K562 (cell line): ENCODE results near the gene CGB8. TPM values are rescaled to one million over a fixed set of nuclear protein-coding genes. Genes with fewer than 3 reads are reported as not detected.

Source experiments
- ATAC-seq: fragments of 200-7000 bp; cut with Tn5 transposase; 3 replicates; pipeline ENCODE4 v1.9.1; 2020; ENCODE audit warnings: moderate library complexity
- BruUV-seq: library from RNA; stranded (reverse); fragments of 400-500 nt; replicated peaks from 2 replicates; lab custom pipeline; 2021; lab: Mats Ljungman, UMichigan
- CTCF ChIA-PET: fragments of 300-600 bp; formaldehyde crosslinking; extraction: SDS; loops from one replicate; lab custom pipeline; 2021; ENCODE audit warnings: low intra/inter-chr PET ratio; lab: Yijun Ruan, JAX
- POLR2A ChIA-PET: fragments of 300-600, 350-650 bp; sonication (Branson Sonifier 250); formaldehyde crosslinking; extraction: SDS; loops from one replicate; lab custom pipeline; 2021; ENCODE audit warnings: antibody characterized with exemption, inconsistent platforms; lab: Yijun Ruan, JAX
- DNase-seq, 4 experiments: peaks; one replicate each; pipeline versions ENCODE4 v3.0.0 to v3.0.0-alpha.2; 2011 to 2018; ENCODE audit warnings: low spot score in 3 of 4, mixed read lengths in 3 of 4; ENCODE audit errors: extremely low read depth in 1 of 4
- FAIRE-seq: peaks from 2 replicates; lab custom pipeline; 2011; peaks lifted over from hg19 to GRCh38; lab: Jason Lieb, UNC
- H2AFZ ChIP-seq: 2 replicates; pipeline ENCODE4 v1.6.0; 2011; ENCODE audit warnings: low read depth, low read length, control low read depth, inconsistent platforms
- H3K27ac ChIP-seq: fragments of 200-600 bp; 3 replicates; pipeline ENCODE4 v1.8.0; 2011; ENCODE audit warnings: low read depth, mild to moderate bottlenecking, control low read depth, inconsistent platforms, low read length, moderate library complexity, mixed read lengths; ENCODE audit errors: extremely low read depth
- H3K27me3 ChIP-seq, 2 experiments: fragments of 300-600 bp in 1 of 2; 2 replicates in 1 of 2; 3 replicates in 1 of 2; pipeline versions ENCODE4 v1.6.0 to v1.8.0; 2011; ENCODE audit warnings: inconsistent platforms in 2 of 2, low read length in 2 of 2, mild to moderate bottlenecking in 1 of 2, mixed read lengths in 1 of 2, moderate library complexity in 1 of 2; ENCODE audit not compliant: control insufficient read depth in 2 of 2, insufficient read depth in 2 of 2
- H3K36me3 ChIP-seq: fragments of 300-600 bp; 3 replicates; pipeline ENCODE4 v1.8.0; 2011; ENCODE audit warnings: mild to moderate bottlenecking, low read length, inconsistent platforms; ENCODE audit not compliant: control insufficient read depth, insufficient read depth
- H3K4me1 ChIP-seq, 2 experiments: fragments of 200-600 bp in 1 of 2; replicated peaks in 1 of 2; 2 replicates in 1 of 2; 3 replicates in 1 of 2; pipeline versions ENCODE4 v1.5.1 to v1.8.0; 2011; ENCODE audit warnings: inconsistent platforms in 2 of 2, low read length in 2 of 2, mild to moderate bottlenecking in 1 of 2, mixed read lengths in 1 of 2, moderate library complexity in 1 of 2; ENCODE audit not compliant: control insufficient read depth in 2 of 2, insufficient read depth in 2 of 2
- H3K4me2 ChIP-seq: 2 replicates; pipeline ENCODE4 v1.6.1; 2011; ENCODE audit warnings: low read length, control low read depth, inconsistent platforms, mixed read lengths; ENCODE audit not compliant: insufficient read depth
- H3K4me3 ChIP-seq: fragments of 200-600 bp; sonication (generic), shearing (Covaris generic); 2 replicates; pipeline ENCODE4 v1.5.1; 2016; ENCODE audit warnings: control low read depth, inconsistent platforms
- H3K79me2 ChIP-seq: fragments of 200-600 bp; 3 replicates; pipeline ENCODE4 v1.8.0; 2011; ENCODE audit warnings: low read length, inconsistent platforms; ENCODE audit not compliant: control insufficient read depth, insufficient read depth
- H3K9ac ChIP-seq, 2 experiments: 2 replicates each; pipeline versions ENCODE4 v1.6.0 to v1.6.1; 2011; ENCODE audit warnings: low read depth in 2 of 2, low read length in 2 of 2, control low read depth in 1 of 2, inconsistent platforms in 1 of 2, mild to moderate bottlenecking in 1 of 2, mixed read lengths in 1 of 2; ENCODE audit not compliant: insufficient read depth in 1 of 2
- H3K9me1 ChIP-seq: one replicate; pipeline ENCODE4 v1.6.0; 2011; ENCODE audit warnings: inconsistent platforms, mild to moderate bottlenecking, low read length, moderate library complexity; ENCODE audit not compliant: control insufficient read depth, insufficient read depth
- H3K9me3 ChIP-seq: replicated peaks from 2 replicates; pipeline ENCODE4 v1.5.1; 2011; ENCODE audit warnings: low read depth, low read length, inconsistent platforms; ENCODE audit not compliant: control insufficient read depth, insufficient read depth
- H4K20me1 ChIP-seq: replicated peaks from 2 replicates; pipeline ENCODE4 v1.6.1; 2011; ENCODE audit warnings: low read length, inconsistent platforms, mixed read lengths; ENCODE audit not compliant: control insufficient read depth, insufficient read depth
- ARNT ChIP-seq, 2 experiments: fragments of 450-650 bp; IDR thresholded peaks; 2 replicates each; pipeline ENCODE4 v1.6.1; 2016; ENCODE audit warnings: mild to moderate bottlenecking in 1 of 2
- CBFA2T3 ChIP-seq: fragments of 450-650 bp; IDR thresholded peaks from 2 replicates; pipeline ENCODE4 v1.6.1; 2017
- CEBPZ ChIP-seq: fragments of 150-350 bp; IDR thresholded peaks from 2 replicates; pipeline ENCODE4 v1.6.1; 2014; ENCODE audit warnings: low read depth, mild to moderate bottlenecking, low read length, borderline replicate concordance
- CXXC5 ChIP-seq: fragments of 250-450 bp; sonication (Bioruptor Pico); IDR thresholded peaks from 2 replicates; pipeline ENCODE4 v1.8.0; 2022; ENCODE audit warnings: inconsistent platforms, mild to moderate bottlenecking, moderate library complexity
- DPF2 ChIP-seq: fragments of 450-650 bp; IDR thresholded peaks from 2 replicates; pipeline ENCODE4 v1.6.1; 2016
- FOXK2 ChIP-seq, 2 experiments: fragments of 450-650 bp; IDR thresholded peaks in 1 of 2; conservative IDR thresholded peaks in 1 of 2; 2 replicates each; pipeline ENCODE4 v1.6.1; 2016; ENCODE audit warnings: low read depth in 2 of 2, mild to moderate bottlenecking in 1 of 2
- GABPB1 ChIP-seq: sonication (generic); formaldehyde crosslinking; IDR thresholded peaks from 2 replicates; pipeline ENCODE4 v1.8.0; 2022; ENCODE audit warnings: mild to moderate bottlenecking, missing genetic modification reagents
- GTF3C2 ChIP-seq: IDR thresholded peaks from 3 replicates; pipeline ENCODE4 v1.6.1; 2011; ENCODE audit warnings: borderline replicate concordance, mild to moderate bottlenecking, moderate library complexity; ENCODE audit not compliant: insufficient read length; ENCODE audit errors: extremely low read depth
- NEUROD1 ChIP-seq: fragments of 150-350 bp; IDR thresholded peaks from 2 replicates; pipeline ENCODE4 v1.6.1; 2014; ENCODE audit warnings: borderline replicate concordance, low read length, low read depth; ENCODE audit not compliant: partially characterized antibody
- POU5F1 ChIP-seq: fragments of 150-350 bp; IDR thresholded peaks from 2 replicates; pipeline ENCODE4 v1.6.1; 2014; ENCODE audit warnings: borderline replicate concordance, low read length, low read depth, mild to moderate bottlenecking; ENCODE audit not compliant: partially characterized antibody
- RUNX1 ChIP-seq: sonication (generic); IDR thresholded peaks from 2 replicates; pipeline ENCODE4 v1.6.1; 2016; ENCODE audit warnings: antibody characterized with exemption, low read depth
- SRF ChIP-seq, 2 experiments: fragments of 250-450, 450-650 bp in 1 of 2; sonication (Bioruptor Pico) in 1 of 2; sonication (generic) in 1 of 2; formaldehyde crosslinking; IDR thresholded peaks; 2 replicates each; pipeline versions ENCODE4 v1.5.0 to v1.5.1; 2020 to 2022; ENCODE audit warnings: mild to moderate bottlenecking in 1 of 2, missing genetic modification reagents in 1 of 2
- SRSF3 ChIP-seq: fragments of 200-400 bp; formaldehyde crosslinking; IDR thresholded peaks from 2 replicates; pipeline ENCODE4 v1.6.1; 2016; ENCODE audit warnings: mild to moderate bottlenecking, low read length, moderate library complexity; ENCODE audit not compliant: insufficient read depth
- SUPT5H ChIP-seq: fragments of 450-650 bp; IDR thresholded peaks from 2 replicates; pipeline ENCODE4 v1.6.1; 2016
- ZKSCAN3 ChIP-seq: fragments of 250-450 bp; sonication (Bioruptor Pico); IDR thresholded peaks from 2 replicates; pipeline ENCODE4 v1.4.0; 2020
- ZNF124 ChIP-seq: sonication (generic); formaldehyde crosslinking; IDR thresholded peaks from 2 replicates; pipeline ENCODE4 v1.8.1; 2022; ENCODE audit warnings: missing genetic modification reagents
- WGBS: fragments of 100-300 bp; shearing (Covaris generic); methylation state at CpG from one replicate; pipeline ENCODE4 v1.1.6; 2016; ENCODE audit warnings: low coverage, mixed read lengths; ENCODE audit not compliant: insufficient coverage; ENCODE audit errors: missing lambda C conversion rate; 5-methylcytosine and 5-hydroxymethylcytosine counted together
- in situ Hi-C: fragments of 300-500 bp; cut with MboI; formaldehyde crosslinking; loops from 4 replicates; pipeline ENCODE4 v1.15.0; 2018; ENCODE audit warnings: inconsistent platforms, mixed read lengths
- intact Hi-C: fragments of 100-400 bp; cut with micrococcal nuclease; formaldehyde crosslinking; loops from 2 replicates; pipeline ENCODE4 v1.14.2; 2022
- polyA plus RNA-seq, 8 experiments: library from polyadenylated mRNA; depleted of rRNA in 4 of 8; stranded (reverse) in 5 of 8; unstranded in 3 of 8; fragments of >200 nt; fragmentation: Nextera tagmentation in 2 of 8; fragmentation: Illumina TruSeq in 1 of 8; extraction: Ambion mirVana in 2 of 8; extraction: Trizol in 1 of 8; gene quantifications; 2 replicates each; pipeline versions ENCODE4 v1.2.1 to v1.2.3, GENCODE V29; 2011 to 2014; ENCODE audit warnings: inconsistent platforms in 1 of 8, missing spikeins in 1 of 8
- total RNA-seq, 7 experiments: library from RNA; depleted of rRNA in 6 of 7; stranded (reverse); fragments of >200 nt in 6 of 7; fragmentation: Illumina TruSeq in 2 of 7; extraction: Trizol in 2 of 7; gene quantifications; 2 replicates each; pipeline versions ENCODE4 v1.2.1 to v1.2.3, GENCODE V29; 2011 to 2021; ENCODE audit warnings: low replicate concordance in 1 of 7

Gene CGB8
- total and polyA plus RNA-seq, 9 of the 15 experiments (the other 6 are each of a cell fraction or from before 2014, with no cell fraction given) = not detected

GRCh38 chr19:49019242-49019932, 29.5 kb downstream of the CGB8 start:
- Histone ChIP-seq H3K27me3 (no peaks in the 10 kb centered on the region), H4K20me1 (peaks cover 12% of the 10 kb centered on the region; the same call in 1 of the 2 replicates), H3K9me1 (peaks cover 7% of the 10 kb centered on the region), H3K4me3 (peak overlapping the region; percentile 41), H3K79me2 (no peaks in the 10 kb centered on the region), H3K4me1 (peaks cover 21 to 59% of the 10 kb centered on the region in 2 experiments; a peak in 4 of 5 replicates), H3K9me3 (no peaks in the 10 kb centered on the region), H3K36me3 (peaks cover 23% of the 10 kb centered on the region; the same call in 2 of the 3 replicates), H3K4me2 (peak overlapping the region; percentile 76), H3K9ac (peak overlapping the region in 1 of 2 experiments; percentile 88; a peak in 2 of 4 replicates), H2AFZ (peak overlapping the region; percentile 62; the same call in 1 of the 2 replicates), H3K27ac (no peak overlapping the region)
- FAIRE-seq (peak; percentile 75), ATAC-seq (peak; percentile 87), DNase-seq (peak; percentile 91 to 93 (median 91))
- in situ Hi-C loops (no loop called here), intact Hi-C loops (no loop called here)
- no TSS peak for BruUV-seq
- WGBS = 4% methylated on average over 30 of the region's 41 CpGs
- POLR2A ChIA-PET = interaction anchor here (0.6 to 1.6 kb wide), 9 partner anchors 9 to 655 kb away, joined by 3 to 5 read pairs (median 3); partner anchors contain the start of gene CGB2
- CTCF ChIA-PET = interaction anchor here (0.6 kb wide), 1 partner anchor 54 kb away, joined by 5 read pairs; no protein-coding TSS in a partner anchor
- 0 out of 2 replicates have a peak, but pooled peaks have one; percentile 17 for TF ChIP-seq CXXC5 (CRISPR knock-in tag)
- TF ChIP-seq SUPT5H = no peak; the same call in 1 of the 2 replicates
- TF ChIP-seq FOXK2 (conservative IDR thresholded peaks at IDR 0.05 in 1 of 2, IDR thresholded peaks at IDR 0.05 in 1 of 2; ENCODE audit: low read depth in 2 of 2) = no peak
- TF ChIP-seq RUNX1 = no peak
- TF ChIP-seq NEUROD1 = no peak
- no peak for TF ChIP-seq ARNT (IDR thresholded peaks at IDR 0.05)
- TF ChIP-seq DPF2 = peak; percentile 16; the same call in 1 of the 2 replicates
- no peak for TF ChIP-seq CEBPZ
- TF ChIP-seq ZKSCAN3 (CRISPR knock-in tag) = no peak
- no peak for TF ChIP-seq GTF3C2
- no peak for TF ChIP-seq ZNF124
- no peak for TF ChIP-seq POU5F1
- 0 out of 4 replicates have a peak, but pooled peaks of 1 of the 2 experiments have one; percentile 12 for TF ChIP-seq SRF (CRISPR knock-in tag; IDR thresholded peaks at IDR 0.05)
- TF ChIP-seq GABPB1 (CRISPR knock-in tag) = 0 out of 2 replicates have a peak, but pooled peaks have one; percentile 25
- TF ChIP-seq SRSF3 = no peak
- no peak for TF ChIP-seq CBFA2T3
